GM13976 (cell line): Measurements from ENCODE around the gene XXYLT1.
A peak's percentile ranks its signal among the peaks of the same experiment; 100 is the strongest.

Experiments used
- DNase-seq: peaks from one replicate; pipeline ENCODE4 v3.0.0; 2012; ENCODE audit warnings: low spot score
- in situ Hi-C: fragments of 300-500 bp; cut with MboI; formaldehyde crosslinking; loops from one replicate; pipeline ENCODE4 v1.12.0; 2022; ENCODE audit warnings: low sequenced_read_pairs, mixed read lengths, inconsistent platforms; ENCODE audit not compliant: unreplicated experiment
- TF ChIP-seq, protein P1 (sequence below): IDR thresholded peaks from 2 replicates; pipeline ENCODE4 v1.5.1; 2012; ENCODE audit warnings: borderline replicate concordance, mild to moderate bottlenecking; ENCODE audit not compliant: insufficient read depth; ENCODE audit errors: extremely low read depth, missing control alignments, control extremely low read depth

The XXYLT1 gene, protein sequence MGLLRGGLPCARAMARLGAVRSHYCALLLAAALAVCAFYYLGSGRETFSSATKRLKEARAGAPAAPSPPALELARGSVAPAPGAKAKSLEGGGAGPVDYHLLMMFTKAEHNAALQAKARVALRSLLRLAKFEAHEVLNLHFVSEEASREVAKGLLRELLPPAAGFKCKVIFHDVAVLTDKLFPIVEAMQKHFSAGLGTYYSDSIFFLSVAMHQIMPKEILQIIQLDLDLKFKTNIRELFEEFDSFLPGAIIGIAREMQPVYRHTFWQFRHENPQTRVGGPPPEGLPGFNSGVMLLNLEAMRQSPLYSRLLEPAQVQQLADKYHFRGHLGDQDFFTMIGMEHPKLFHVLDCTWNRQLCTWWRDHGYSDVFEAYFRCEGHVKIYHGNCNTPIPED

GRCh38 chr3:195270817-195271409 lies at the start of gene XXYLT1:
TSS of gene XXYLT1 (minus strand) at chr3:195271159. CDS start at chr3:195271058, 101 bp downstream.
- DNase-seq, result peak; percentile 92
- TF ChIP-seq, protein P1, sequence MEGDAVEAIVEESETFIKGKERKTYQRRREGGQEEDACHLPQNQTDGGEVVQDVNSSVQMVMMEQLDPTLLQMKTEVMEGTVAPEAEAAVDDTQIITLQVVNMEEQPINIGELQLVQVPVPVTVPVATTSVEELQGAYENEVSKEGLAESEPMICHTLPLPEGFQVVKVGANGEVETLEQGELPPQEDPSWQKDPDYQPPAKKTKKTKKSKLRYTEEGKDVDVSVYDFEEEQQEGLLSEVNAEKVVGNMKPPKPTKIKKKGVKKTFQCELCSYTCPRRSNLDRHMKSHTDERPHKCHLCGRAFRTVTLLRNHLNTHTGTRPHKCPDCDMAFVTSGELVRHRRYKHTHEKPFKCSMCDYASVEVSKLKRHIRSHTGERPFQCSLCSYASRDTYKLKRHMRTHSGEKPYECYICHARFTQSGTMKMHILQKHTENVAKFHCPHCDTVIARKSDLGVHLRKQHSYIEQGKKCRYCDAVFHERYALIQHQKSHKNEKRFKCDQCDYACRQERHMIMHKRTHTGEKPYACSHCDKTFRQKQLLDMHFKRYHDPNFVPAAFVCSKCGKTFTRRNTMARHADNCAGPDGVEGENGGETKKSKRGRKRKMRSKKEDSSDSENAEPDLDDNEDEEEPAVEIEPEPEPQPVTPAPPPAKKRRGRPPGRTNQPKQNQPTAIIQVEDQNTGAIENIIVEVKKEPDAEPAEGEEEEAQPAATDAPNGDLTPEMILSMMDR, result peak; percentile 80
- in situ Hi-C loops, result loop anchor here (5.0 kb wide), 1 partner anchor 251 kb away; no protein-coding TSS in a partner anchor

DNA sequence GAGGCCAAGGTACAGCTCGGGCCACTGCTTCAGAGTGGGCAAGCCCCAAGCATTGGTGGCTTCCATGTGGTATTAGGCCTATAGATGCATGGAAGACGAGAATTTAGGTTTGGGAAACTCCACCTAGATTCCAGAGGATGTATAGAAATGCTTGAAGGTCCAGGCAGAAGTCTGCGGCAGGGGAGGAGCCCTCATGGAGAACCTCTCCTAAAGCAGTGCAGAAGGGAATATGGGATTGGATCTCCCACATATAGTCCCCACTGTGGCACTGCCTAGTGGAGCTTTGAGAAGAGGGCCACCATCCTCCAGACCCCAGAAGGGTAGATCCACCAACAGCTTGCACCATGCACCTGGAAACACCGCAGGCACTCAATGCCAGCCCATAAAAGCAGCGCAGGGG lies 48.1 kb upstream of the XXYLT1 start:
- DNase-seq, result no peak
- in situ Hi-C loops, result no loop called here
- TF ChIP-seq, protein P1, result no peak

DNA sequence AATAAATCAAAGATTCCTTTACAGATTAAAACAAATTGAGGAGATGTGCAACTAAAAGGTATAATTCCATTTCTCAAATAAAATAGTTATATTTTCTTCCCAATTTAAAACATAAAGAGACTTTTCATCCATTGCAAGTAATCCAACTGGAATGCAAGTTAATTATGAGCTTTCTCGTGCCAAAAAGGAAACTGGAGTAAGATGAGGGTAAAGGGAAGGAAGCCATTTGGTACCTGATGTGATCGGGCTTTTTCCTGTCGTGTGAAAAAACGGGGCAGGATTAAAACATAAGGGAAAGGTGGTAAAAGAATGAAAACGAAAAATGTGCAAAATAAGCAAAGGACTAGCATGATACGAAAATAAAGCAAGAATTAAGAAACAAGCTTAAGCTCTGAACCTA lies 41.8 kb upstream of the XXYLT1 start:
- in situ Hi-C loops, result no loop called here
- TF ChIP-seq, protein P1, result no peak
- no peak for DNase-seq

GRCh38 chr3:195307711-195308110 lies 36.8 kb upstream of the XXYLT1 start:
- no peak for DNase-seq
- TF ChIP-seq, protein P1, result no peak
- in situ Hi-C loops, result no loop called here

DNA sequence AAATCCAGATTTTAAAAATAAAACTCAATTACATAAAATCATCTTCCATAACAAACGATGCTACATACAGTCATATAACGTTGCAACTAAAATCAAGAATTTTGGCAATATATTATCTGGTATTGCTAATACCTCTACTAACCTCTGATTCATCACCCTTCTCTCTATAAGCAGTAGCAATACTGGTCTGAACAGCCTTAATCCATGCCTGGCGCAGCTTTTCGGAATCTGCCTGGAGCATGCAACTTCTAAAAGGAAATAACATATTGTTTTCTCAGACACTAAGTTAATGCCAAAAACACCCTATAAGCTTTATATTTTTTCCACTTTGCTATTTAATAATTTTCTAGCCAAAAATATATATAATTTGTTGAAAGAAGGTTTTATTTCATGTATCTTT lies 35.4 kb upstream of the XXYLT1 start:
- TF ChIP-seq, protein P1, result no peak
- no peak for DNase-seq
- in situ Hi-C loops, result no loop called here

DNA sequence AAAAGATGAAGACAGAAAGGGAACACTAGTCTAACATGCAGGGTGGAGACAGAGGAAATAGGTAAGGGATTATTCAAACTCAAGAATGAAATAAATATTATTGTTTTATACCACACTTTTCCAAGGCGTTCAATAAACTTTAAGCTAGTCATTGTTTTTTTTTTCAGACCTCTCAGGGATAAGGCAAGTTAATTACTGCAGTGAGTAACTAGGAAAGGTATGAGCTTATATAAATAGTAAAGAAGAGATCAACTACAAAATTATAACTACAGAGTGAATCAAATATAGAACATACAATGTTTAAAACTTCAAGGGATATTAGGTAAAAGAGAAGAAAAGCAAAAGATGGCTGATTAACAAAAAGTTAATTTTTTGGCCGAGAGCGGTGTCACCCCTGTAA lies 31.5 kb upstream of the XXYLT1 start:
- no peak for DNase-seq
- in situ Hi-C loops, result no loop called here

More for the DNA sequence above, 31.5 kb upstream of the XXYLT1 start:
- TF ChIP-seq, protein P1, result no peak
